ENCODE results near the gene SH3RF3.

The SH3RF3 gene

DNA sequence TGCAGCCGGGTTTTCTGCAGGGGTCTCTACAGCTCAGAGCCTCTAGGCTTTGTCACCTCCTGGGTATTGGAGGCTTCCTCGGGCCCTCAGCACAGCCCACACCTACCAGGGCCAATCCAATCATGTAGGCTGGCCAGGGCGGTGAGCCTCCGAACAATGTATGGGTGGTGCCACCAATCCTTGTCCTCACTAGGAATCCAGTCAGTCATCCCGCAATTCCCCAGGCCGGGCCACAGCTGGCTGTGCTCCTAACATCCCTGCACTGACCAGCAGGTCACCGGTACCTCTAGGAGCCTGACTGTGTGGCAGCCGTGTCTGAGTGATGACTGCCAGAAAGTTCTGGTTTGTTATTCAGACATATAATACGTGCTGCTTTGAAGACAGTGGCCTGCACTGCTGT, 129.4 kb downstream of the SH3RF3 start:
- no peak for DNase-seq (ENCODE audit: low read depth in 2 of 3, low spot score in 1 of 3)

- no peak for DNase-seq (ENCODE audit: low read depth in 2 of 3, low spot score in 1 of 3)
Measured at GRCh38 chr2:109258905-109259540, 130.0 kb downstream of the SH3RF3 start.

GRCh38 chr2:109259671-109260070, 130.7 kb downstream of the SH3RF3 start:
- no peak for DNase-seq (ENCODE audit: low read depth in 2 of 3, low spot score in 1 of 3)

GRCh38 chr2:109260116-109260855, 131.3 kb downstream of the SH3RF3 start:
- DNase-seq (ENCODE audit: low read depth in 2 of 3, low spot score in 1 of 3), result no peak

GRCh38 chr2:109260886-109261700, 132.1 kb downstream of the SH3RF3 start:
- no peak for DNase-seq (ENCODE audit: low read depth in 2 of 3, low spot score in 1 of 3)

- no peak for DNase-seq (ENCODE audit: low read depth in 2 of 3, low spot score in 1 of 3)
Measured at GRCh38 chr2:109261906-109262631, 133.1 kb downstream of the SH3RF3 start.

- DNase-seq (ENCODE audit: low read depth in 2 of 3, low spot score in 1 of 3), result no peak
Measured at GRCh38 chr2:109264595-109265328, 135.8 kb downstream of the SH3RF3 start.

- DNase-seq (ENCODE audit: low read depth in 2 of 3, low spot score in 1 of 3), result no peak
Measured at GRCh38 chr2:109265369-109265768, 136.4 kb downstream of the SH3RF3 start.

- DNase-seq (ENCODE audit: low read depth in 2 of 3, low spot score in 1 of 3), result no peak
Measured at GRCh38 chr2:109265953-109266352, 136.9 kb downstream of the SH3RF3 start.

DNA sequence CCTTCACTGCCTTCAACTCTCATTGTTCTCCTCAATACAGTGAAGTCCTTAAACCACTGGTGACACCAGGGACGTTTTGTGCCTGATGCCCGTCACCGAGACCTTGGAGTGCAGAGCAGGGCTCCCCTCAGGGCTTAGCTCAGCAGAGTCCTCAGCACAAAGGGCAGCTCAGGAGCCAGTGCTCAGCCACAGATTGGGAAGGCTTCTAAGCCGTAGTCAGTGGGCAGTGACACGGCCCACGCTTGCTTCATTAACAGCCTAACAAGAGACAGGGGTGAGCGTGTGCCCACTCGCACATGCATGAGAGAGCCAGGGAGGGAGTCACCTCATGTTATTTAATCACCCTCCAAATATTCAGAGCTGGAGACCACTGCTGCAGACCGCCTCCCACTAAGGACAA, 137.5 kb downstream of the SH3RF3 start:
- DNase-seq (ENCODE audit: low read depth in 2 of 3, low spot score in 1 of 3), result no peak

- DNase-seq (ENCODE audit: low read depth in 2 of 3, low spot score in 1 of 3), result no peak
Measured at GRCh38 chr2:109266998-109267854, 138.2 kb downstream of the SH3RF3 start.

DNA sequence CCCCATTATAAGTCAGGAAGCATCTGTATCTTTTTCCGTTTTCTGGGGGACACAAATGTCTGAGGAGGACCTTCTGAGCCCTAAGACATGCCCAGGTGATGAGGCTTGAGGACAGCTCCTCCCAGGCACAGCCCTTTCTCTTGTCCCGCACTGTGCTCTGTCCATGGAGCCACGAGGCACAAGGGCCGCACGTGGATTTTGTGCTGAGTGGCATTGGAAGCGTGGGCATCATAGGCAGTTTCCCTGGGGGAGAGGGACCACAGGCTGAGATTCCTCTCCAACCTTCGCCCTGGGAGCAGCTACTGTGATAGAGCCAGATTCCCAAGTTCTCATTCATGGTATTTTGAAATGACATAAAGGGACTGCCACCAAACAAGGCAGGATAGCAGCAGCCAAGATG, 139.9 kb downstream of the SH3RF3 start:
- DNase-seq (ENCODE audit: low read depth in 2 of 3, low spot score in 1 of 3), result no peak

GRCh38 chr2:109269706-109270504, 140.9 kb downstream of the SH3RF3 start:
- DNase-seq (ENCODE audit: low read depth in 2 of 3, low spot score in 1 of 3), result no peak

DNA sequence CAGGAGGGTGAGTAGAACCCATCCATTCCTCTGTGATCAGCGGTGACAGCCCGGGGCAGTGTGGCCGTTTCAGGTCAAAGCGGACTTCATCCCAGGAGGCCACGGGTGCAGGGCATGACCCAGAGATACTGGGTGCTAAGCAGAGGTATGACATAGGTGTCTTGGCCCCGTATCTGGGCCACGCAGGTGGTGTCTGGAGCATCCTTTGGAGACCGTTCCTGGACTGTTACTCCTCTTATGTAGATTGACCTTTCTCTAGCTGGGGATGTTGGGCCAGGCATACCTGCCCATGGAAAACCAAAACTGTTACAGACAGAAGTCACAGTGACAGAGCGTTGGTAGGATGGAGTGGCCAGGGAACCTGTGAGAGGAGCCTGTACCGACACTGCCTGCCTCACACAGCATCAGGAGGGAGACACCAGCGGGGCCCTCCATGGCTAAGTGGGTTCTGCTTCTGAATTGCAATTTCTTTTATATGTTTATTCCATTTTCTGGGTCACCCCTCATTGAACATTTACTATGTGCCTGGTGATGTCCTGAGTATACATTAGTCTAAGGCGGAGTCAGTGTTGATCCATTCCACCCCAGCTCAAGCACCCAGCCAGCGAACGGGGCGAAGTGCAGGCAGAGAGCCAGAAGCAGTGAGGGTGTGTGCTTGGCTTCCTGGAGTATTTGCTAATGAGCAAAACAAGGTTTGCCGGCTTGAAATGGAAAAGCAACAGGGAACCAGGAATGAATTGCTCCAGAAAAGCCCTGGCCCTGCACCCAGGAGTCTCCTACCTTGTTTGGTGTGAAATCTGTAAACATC, 141.7 kb downstream of the SH3RF3 start:
- no peak for DNase-seq (ENCODE audit: low read depth in 2 of 3, low spot score in 1 of 3)

DNA sequence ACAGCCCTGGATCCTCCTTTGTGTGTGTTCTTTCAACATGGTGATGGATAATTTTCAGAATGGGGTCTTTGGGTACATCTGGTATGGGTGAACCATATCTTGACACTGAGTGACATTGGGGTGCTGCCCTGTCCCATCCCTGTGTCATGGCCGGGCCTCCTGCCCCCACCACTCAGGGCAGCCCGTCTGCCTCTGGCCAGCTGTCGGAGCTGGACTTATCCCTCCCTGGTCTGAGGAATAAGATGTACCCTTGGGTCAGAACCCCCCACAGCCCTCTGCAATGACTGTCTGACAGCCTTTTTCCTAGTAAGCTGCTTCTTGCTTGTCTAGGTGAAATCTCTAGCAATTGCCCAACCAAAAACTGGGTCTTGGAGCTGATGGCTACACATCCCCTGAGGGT, 142.9 kb downstream of the SH3RF3 start:
- DNase-seq (ENCODE audit: low read depth in 2 of 3, low spot score in 1 of 3), result no peak

DNA sequence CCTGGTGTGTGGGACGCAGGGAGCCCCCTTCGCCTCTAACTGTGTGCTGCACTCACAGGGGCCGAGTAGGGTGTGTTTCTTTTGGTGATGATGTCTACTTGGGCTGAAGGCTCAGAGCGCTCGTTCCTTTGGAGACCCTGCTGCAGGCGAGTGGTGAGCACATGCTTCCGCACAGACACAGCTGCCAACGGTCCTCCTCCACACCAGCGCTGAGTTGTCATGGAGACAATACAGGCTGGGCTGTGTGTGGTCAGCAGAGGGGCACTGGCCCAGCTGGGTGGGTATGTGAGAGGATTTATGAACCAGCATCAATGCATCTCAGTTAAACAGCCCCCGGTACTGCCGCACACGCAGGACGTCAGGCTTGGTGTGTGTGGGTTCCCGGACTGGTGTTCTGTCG, 143.5 kb downstream of the SH3RF3 start:
- no peak for DNase-seq (ENCODE audit: low read depth in 2 of 3, low spot score in 1 of 3)

GRCh38 chr2:109275120-109276012, 146.4 kb downstream of the SH3RF3 start:
- DNase-seq (ENCODE audit: low read depth in 2 of 3, low spot score in 1 of 3), result no peak
